Measurements from ENCODE around the gene ST3GAL4. TPM values are rescaled to one million over a fixed set of nuclear protein-coding genes. Genes with fewer than 3 reads are reported as not detected.

ST3GAL4 gene
- total RNA-seq, 1 donor from 2014 or later = 15.6 TPM

GRCh38 chr11:126354631-126355323 lies 709 bp upstream of the ST3GAL4 start:
- H3K4me3 Mint-ChIP-seq = peak overlapping the region; percentile 75
- peaks cover 53% of the 10 kb centered on the region for H3K4me1 Mint-ChIP-seq
- TF ChIP-seq, protein P1, sequence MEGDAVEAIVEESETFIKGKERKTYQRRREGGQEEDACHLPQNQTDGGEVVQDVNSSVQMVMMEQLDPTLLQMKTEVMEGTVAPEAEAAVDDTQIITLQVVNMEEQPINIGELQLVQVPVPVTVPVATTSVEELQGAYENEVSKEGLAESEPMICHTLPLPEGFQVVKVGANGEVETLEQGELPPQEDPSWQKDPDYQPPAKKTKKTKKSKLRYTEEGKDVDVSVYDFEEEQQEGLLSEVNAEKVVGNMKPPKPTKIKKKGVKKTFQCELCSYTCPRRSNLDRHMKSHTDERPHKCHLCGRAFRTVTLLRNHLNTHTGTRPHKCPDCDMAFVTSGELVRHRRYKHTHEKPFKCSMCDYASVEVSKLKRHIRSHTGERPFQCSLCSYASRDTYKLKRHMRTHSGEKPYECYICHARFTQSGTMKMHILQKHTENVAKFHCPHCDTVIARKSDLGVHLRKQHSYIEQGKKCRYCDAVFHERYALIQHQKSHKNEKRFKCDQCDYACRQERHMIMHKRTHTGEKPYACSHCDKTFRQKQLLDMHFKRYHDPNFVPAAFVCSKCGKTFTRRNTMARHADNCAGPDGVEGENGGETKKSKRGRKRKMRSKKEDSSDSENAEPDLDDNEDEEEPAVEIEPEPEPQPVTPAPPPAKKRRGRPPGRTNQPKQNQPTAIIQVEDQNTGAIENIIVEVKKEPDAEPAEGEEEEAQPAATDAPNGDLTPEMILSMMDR (IDR thresholded peaks at IDR 0.05; ENCODE audit: unreplicated experiment) = no peak
- H3K27ac Mint-ChIP-seq = peak overlapping the region; percentile 48
- H3K27me3 Mint-ChIP-seq (ENCODE audit: low read depth) = no peaks in the 10 kb centered on the region
- H3K36me3 Mint-ChIP-seq = peaks cover 5% of the 10 kb centered on the region
- H3K9me3 Mint-ChIP-seq = no peaks in the 10 kb centered on the region
- DNase-seq (ENCODE audit: low spot score in 2 of 2, unreplicated experiment in 2 of 2) = no peak

GRCh38 chr11:126355926-126356897 lies 726 bp downstream of the ST3GAL4 start:
- H3K36me3 Mint-ChIP-seq = no peaks in the 10 kb centered on the region
- TF ChIP-seq, protein P1 (IDR thresholded peaks at IDR 0.05; ENCODE audit: unreplicated experiment) = no peak
- no peaks in the 10 kb centered on the region for H3K27me3 Mint-ChIP-seq (ENCODE audit: low read depth)
- H3K4me1 Mint-ChIP-seq = peaks cover 55% of the 10 kb centered on the region
- peak overlapping the region; percentile 72 for H3K4me3 Mint-ChIP-seq
- no peaks in the 10 kb centered on the region for H3K9me3 Mint-ChIP-seq
- DNase-seq (ENCODE audit: low spot score in 2 of 2, unreplicated experiment in 2 of 2) = peak in 1 of 2 experiments; percentile 50
- H3K27ac Mint-ChIP-seq = no peak overlapping the region

DNA sequence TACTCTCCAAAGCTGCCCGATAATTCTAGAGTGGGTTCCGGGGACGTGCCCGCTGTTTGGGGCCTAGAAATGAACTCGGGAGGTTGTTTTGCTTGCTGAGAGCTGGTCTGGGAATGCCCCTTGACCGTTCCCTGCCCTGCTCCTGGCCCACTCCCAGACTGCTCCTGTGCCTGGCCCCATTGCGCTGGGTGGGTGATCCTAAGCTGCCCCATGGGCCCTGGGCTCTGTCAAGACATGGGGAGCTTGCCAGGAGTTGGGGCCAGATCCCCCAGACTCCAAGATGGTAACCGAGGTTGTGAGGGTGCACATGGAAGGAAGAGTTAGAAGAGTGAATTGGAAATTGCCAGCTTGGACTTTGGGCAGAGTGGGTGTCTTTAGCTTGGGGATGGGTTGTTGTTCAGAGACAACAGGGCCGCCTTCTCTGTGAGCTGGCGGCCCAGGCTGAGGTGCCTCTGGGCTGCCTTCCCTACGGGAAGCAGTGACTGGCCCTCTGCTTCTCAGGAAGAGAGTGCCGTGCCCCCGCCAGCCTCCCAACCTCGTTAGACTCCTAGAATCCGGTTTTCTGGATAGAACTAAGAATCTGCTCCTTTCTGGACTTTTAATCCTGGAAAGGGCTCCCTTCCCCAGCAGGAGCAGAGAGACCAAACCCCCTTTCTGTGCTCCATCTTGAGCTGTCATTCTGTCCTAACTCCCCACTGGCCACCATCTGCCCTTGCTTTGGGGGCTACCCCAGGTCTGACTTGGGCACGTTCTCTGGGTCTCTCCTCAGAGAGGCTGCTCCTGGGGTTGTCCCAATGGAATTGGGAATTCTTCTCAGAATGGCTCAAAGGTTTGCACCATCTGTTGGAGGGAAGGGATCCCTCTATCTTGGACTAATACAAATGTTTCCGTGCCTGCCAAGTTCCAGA lies 1.8 kb downstream of the ST3GAL4 start:
- peak overlapping the region; percentile 72 for H3K4me3 Mint-ChIP-seq
- no peak for DNase-seq (ENCODE audit: low spot score in 2 of 2, unreplicated experiment in 2 of 2)
- no peaks in the 10 kb centered on the region for H3K9me3 Mint-ChIP-seq
- TF ChIP-seq, protein P1 (IDR thresholded peaks at IDR 0.05; ENCODE audit: unreplicated experiment) = no peak
- no peaks in the 10 kb centered on the region for H3K36me3 Mint-ChIP-seq
- H3K27me3 Mint-ChIP-seq (ENCODE audit: low read depth) = no peaks in the 10 kb centered on the region
- H3K4me1 Mint-ChIP-seq = peaks cover 55% of the 10 kb centered on the region
- peak overlapping the region; percentile 12 for H3K27ac Mint-ChIP-seq

DNA sequence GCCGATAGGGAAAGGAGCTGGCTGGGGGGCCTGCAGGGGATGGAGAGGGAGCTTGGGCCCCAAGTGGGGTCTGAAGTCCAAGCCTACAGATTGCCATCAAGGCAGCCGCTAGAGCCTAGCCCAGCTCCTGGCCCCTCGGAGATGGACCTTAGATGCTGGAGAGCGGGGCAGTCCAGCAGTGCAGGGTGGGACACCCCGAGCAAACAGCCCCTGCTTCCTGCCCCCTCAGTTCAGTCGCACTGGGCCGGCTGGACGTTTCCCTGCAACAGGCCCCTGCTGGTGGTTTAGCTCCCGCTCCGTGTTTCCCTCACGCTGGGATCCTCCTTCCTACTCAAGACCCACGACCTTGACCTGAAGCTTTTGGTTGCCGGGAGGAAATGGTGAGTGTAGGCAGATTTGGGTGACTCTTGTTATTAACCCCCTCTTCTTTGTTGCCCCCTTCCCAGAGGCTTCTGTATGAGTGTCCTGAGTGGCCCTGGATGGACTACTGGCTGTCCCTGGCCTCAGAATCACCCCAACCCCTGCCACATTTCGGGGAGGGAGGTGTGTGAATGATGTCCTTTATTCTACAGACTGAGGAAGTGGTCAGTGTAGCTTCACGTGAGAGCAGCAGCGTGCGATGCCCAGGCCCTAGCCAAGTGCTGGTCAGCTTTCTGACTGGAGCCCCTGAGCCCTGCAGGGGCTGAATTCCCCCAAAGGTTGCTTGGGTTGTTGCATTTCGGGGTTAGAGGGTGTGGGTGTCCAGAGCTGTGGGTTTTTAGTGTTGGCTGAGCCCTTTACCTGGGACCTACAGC lies 2.7 kb downstream of the ST3GAL4 start:
- H3K27ac Mint-ChIP-seq = no peak overlapping the region
- peak overlapping the region; percentile 72 for H3K4me3 Mint-ChIP-seq
- no peaks in the 10 kb centered on the region for H3K9me3 Mint-ChIP-seq
- peaks cover 50% of the 10 kb centered on the region for H3K4me1 Mint-ChIP-seq
- H3K27me3 Mint-ChIP-seq (ENCODE audit: low read depth) = no peaks in the 10 kb centered on the region
- TF ChIP-seq, protein P1 (IDR thresholded peaks at IDR 0.05; ENCODE audit: unreplicated experiment) = no peak
- no peak for DNase-seq (ENCODE audit: low spot score in 2 of 2, unreplicated experiment in 2 of 2)
- no peaks in the 10 kb centered on the region for H3K36me3 Mint-ChIP-seq
